Activated T-helper 2 cell treated with anti-CD3 and anti-CD28 coated beads, Interferon-gamma antibody, Interleukin-2, Interleukin-4, amounts not matched to agents 10 μg/mL and 5 μg/mL and 100 μg/mL, durations not matched to agents 14 hours and 24 hours and 36 hours (primary cell): ENCODE measurements around the gene TNF. TPM values are rescaled to one million over a fixed set of nuclear protein-coding genes. Genes with fewer than 3 reads are reported as not detected.

ENCODE experiments used
- DNase-seq: peaks from one replicate; pipeline ENCODE4 v3.0.0; 2021; ENCODE audit warnings: low spot score
- H3K27ac Mint-ChIP-seq: one replicate; pipeline ENCODE4 v1.8.0; 2021; ENCODE audit warnings: mixed read lengths
- H3K27me3 Mint-ChIP-seq: one replicate; pipeline ENCODE4 v1.8.0; 2021; ENCODE audit warnings: low read depth, mixed read lengths
- H3K36me3 Mint-ChIP-seq: one replicate; pipeline ENCODE4 v1.8.0; 2021; ENCODE audit warnings: low read depth, mixed read lengths
- H3K4me1 Mint-ChIP-seq: one replicate; pipeline ENCODE4 v1.8.0; 2021; ENCODE audit warnings: low read depth, mixed read lengths
- H3K4me3 Mint-ChIP-seq: one replicate; pipeline ENCODE4 v1.8.0; 2021; ENCODE audit warnings: low read depth, mild to moderate bottlenecking, moderate library complexity, mixed read lengths
- H3K9me3 Mint-ChIP-seq: one replicate; pipeline ENCODE4 v1.8.0; 2021; ENCODE audit warnings: mixed read lengths
- intact Hi-C: fragments of 100-400 bp; cut with micrococcal nuclease; formaldehyde crosslinking; loops from one replicate; pipeline ENCODE4 v1.15.1; 2023
- total RNA-seq: library from RNA; stranded (reverse); gene quantifications from 2 replicates; pipeline ENCODE4 v1.2.3, GENCODE V29; 2022

Gene TNF
- total RNA-seq, 1 donor from 2014 or later: 96.8 TPM

- Mint-ChIP-seq H3K4me1 (peaks cover 66% of the 10 kb centered on the region), H3K36me3 (peaks cover 49% of the 10 kb centered on the region), H3K4me3 (peak overlapping the region; percentile 76), H3K27me3 (no peaks in the 10 kb centered on the region), H3K27ac (peak overlapping the region; percentile 27), H3K9me3 (no peaks in the 10 kb centered on the region)
- no peak for DNase-seq
- intact Hi-C loops: loop anchor here (10.0 kb wide), 1 partner anchor 246 kb away; the partner anchor contains the start of gene HSPA1B
Observed at GRCh38 chr6:31579119-31579505, 3.7 kb downstream of the TNF start.

GRCh38 chr6:31579546-31580437 is 4.4 kb downstream of the TNF start:
- no peak for DNase-seq
- H3K36me3 Mint-ChIP-seq: peaks cover 49% of the 10 kb centered on the region
- H3K9me3 Mint-ChIP-seq: no peaks in the 10 kb centered on the region
- H3K27ac Mint-ChIP-seq: peak overlapping the region; percentile 79
- intact Hi-C loops: loop anchor here (10.0 kb wide), 1 partner anchor 245 kb away; the partner anchor contains the start of gene HSPA1B
- H3K4me1 Mint-ChIP-seq: peaks cover 59% of the 10 kb centered on the region
- H3K4me3 Mint-ChIP-seq: peak overlapping the region; percentile 97
- H3K27me3 Mint-ChIP-seq: no peaks in the 10 kb centered on the region

- H3K27ac Mint-ChIP-seq: peak overlapping the region; percentile 79
- DNase-seq: no peak
- no peaks in the 10 kb centered on the region for H3K9me3 Mint-ChIP-seq
- peak overlapping the region; percentile 97 for H3K4me3 Mint-ChIP-seq
- peaks cover 48% of the 10 kb centered on the region for H3K36me3 Mint-ChIP-seq
- intact Hi-C loops: no loop called here
- H3K27me3 Mint-ChIP-seq: no peaks in the 10 kb centered on the region
- H3K4me1 Mint-ChIP-seq: peaks cover 56% of the 10 kb centered on the region
Observed at GRCh38 chr6:31580438-31580740, 5.0 kb downstream of the TNF start.

- Mint-ChIP-seq H3K27ac (peak overlapping the region; percentile 89), H3K9me3 (no peaks in the 10 kb centered on the region), H3K36me3 (peaks cover 43% of the 10 kb centered on the region), H3K4me1 (peaks cover 57% of the 10 kb centered on the region), H3K4me3 (peak overlapping the region; percentile 97), H3K27me3 (no peaks in the 10 kb centered on the region)
- peak; percentile 80 for DNase-seq
- intact Hi-C loops: loop anchor here (1.0 kb wide), 2 partner anchors 16 to 30 kb away; no protein-coding TSS in a partner anchor
Observed at GRCh38 chr6:31580807-31581433, 5.6 kb downstream of the TNF start.

- intact Hi-C loops: loop anchor here (1.0 kb wide), 2 partner anchors 16 to 30 kb away; no protein-coding TSS in a partner anchor
- peaks cover 57% of the 10 kb centered on the region for H3K4me1 Mint-ChIP-seq
- H3K9me3 Mint-ChIP-seq: no peaks in the 10 kb centered on the region
- H3K36me3 Mint-ChIP-seq: peaks cover 36% of the 10 kb centered on the region
- H3K27ac Mint-ChIP-seq: peak overlapping the region; percentile 89
- no peaks in the 10 kb centered on the region for H3K27me3 Mint-ChIP-seq
- peak overlapping the region; percentile 97 for H3K4me3 Mint-ChIP-seq
- no peak for DNase-seq
Observed at GRCh38 chr6:31581434-31582229, 6.3 kb downstream of the TNF start.

GRCh38 chr6:31582230-31582643 is 6.9 kb downstream of the TNF start, which contains the start of gene LTB:
TSS of gene LTB (minus strand) at chr6:31582424. CDS start at chr6:31582417, 7 bp downstream.
- DNase-seq: no peak
- peaks cover 29% of the 10 kb centered on the region for H3K36me3 Mint-ChIP-seq
- no peaks in the 10 kb centered on the region for H3K27me3 Mint-ChIP-seq

GRCh38 chr6:31585491-31585890 is 10.1 kb downstream of the TNF start:
- H3K4me3 Mint-ChIP-seq: peak overlapping the region; percentile 62
- no peaks in the 10 kb centered on the region for H3K9me3 Mint-ChIP-seq
- peak; percentile 38 for DNase-seq
- peak overlapping the region; percentile 85 for H3K27ac Mint-ChIP-seq
- peaks cover 12% of the 10 kb centered on the region for H3K36me3 Mint-ChIP-seq
- intact Hi-C loops: no loop called here
- H3K4me1 Mint-ChIP-seq: peaks cover 47% of the 10 kb centered on the region
- H3K27me3 Mint-ChIP-seq: no peaks in the 10 kb centered on the region

More at GRCh38 chr6:31582230-31582643, 6.9 kb downstream of the TNF start, which contains the start of gene LTB:
- Mint-ChIP-seq H3K4me3 (peak within 1 kb of the TSS; percentile 97), H3K4me1 (peaks cover 58% of the 10 kb centered on the region), H3K9me3 (no peaks in the 10 kb centered on the region), H3K27ac (peak within 1 kb of the TSS; percentile 89)
- intact Hi-C loops: no loop called here

GRCh38 chr6:31586008-31586407 is 10.6 kb downstream of the TNF start, which contains the start of gene LST1:
TSS of gene LST1 (plus strand) at chr6:31586277. CDS start at chr6:31587300, 1,023 bp downstream.
- Mint-ChIP-seq H3K27me3 (no peaks in the 10 kb centered on the region), H3K4me1 (peaks cover 45% of the 10 kb centered on the region), H3K27ac (peak within 1 kb of the TSS; percentile 85), H3K4me3 (peak within 1 kb of the TSS; percentile 75), H3K36me3 (peaks cover 8% of the 10 kb centered on the region), H3K9me3 (no peaks in the 10 kb centered on the region)
- intact Hi-C loops: no loop called here
- no peak for DNase-seq

GRCh38 chr6:31586599-31587281 is 11.4 kb downstream of the TNF start:
- Mint-ChIP-seq H3K27ac (peak overlapping the region; percentile 85), H3K4me1 (peaks cover 43% of the 10 kb centered on the region), H3K9me3 (no peaks in the 10 kb centered on the region), H3K4me3 (peak overlapping the region; percentile 75), H3K27me3 (no peaks in the 10 kb centered on the region), H3K36me3 (peaks cover 4% of the 10 kb centered on the region)
- intact Hi-C loops: no loop called here
- DNase-seq: no peak

- peak overlapping the region; percentile 87 for H3K27ac Mint-ChIP-seq
- no peaks in the 10 kb centered on the region for H3K9me3 Mint-ChIP-seq
- H3K4me1 Mint-ChIP-seq: peaks cover 38% of the 10 kb centered on the region
- peak overlapping the region; percentile 73 for H3K4me3 Mint-ChIP-seq
- DNase-seq: no peak
- H3K27me3 Mint-ChIP-seq: no peaks in the 10 kb centered on the region
- peaks cover 4% of the 10 kb centered on the region for H3K36me3 Mint-ChIP-seq
- intact Hi-C loops: no loop called here
Observed at GRCh38 chr6:31587791-31588777, 12.7 kb downstream of the TNF start.
